ENCODE data around the gene ARHGAP22.
A peak's percentile ranks its signal among the peaks of the same experiment; 100 is the strongest.

Gene ARHGAP22, protein sequence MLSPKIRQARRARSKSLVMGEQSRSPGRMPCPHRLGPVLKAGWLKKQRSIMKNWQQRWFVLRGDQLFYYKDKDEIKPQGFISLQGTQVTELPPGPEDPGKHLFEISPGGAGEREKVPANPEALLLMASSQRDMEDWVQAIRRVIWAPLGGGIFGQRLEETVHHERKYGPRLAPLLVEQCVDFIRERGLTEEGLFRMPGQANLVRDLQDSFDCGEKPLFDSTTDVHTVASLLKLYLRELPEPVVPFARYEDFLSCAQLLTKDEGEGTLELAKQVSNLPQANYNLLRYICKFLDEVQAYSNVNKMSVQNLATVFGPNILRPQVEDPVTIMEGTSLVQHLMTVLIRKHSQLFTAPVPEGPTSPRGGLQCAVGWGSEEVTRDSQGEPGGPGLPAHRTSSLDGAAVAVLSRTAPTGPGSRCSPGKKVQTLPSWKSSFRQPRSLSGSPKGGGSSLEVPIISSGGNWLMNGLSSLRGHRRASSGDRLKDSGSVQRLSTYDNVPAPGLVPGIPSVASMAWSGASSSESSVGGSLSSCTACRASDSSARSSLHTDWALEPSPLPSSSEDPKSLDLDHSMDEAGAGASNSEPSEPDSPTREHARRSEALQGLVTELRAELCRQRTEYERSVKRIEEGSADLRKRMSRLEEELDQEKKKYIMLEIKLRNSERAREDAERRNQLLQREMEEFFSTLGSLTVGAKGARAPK

DNA sequence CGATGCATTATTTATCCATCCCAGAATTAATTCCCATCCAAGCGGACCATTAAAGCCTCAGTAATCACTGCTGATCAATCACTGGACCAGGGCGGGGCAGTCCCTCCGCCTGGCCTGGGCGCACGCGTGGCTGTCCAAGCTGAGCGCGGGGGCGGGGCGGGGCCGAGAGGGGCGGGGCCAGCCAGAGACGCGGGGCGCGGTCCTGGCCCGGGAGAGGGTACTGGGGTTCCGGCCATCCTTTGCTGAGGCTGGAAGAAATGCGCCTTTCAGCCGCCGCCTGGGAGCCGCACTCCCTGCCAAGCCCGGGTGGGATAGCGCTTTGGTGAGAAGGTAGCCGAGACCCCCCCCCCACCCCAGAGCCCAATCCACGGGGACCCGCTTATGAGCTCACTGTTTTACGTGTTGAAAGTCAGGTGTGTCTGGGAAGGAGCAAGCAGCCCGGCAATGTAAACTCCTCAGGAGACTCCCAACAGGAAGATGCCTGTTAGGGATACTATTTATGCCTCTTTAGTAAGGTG is at the start of gene ARHGAP22:
Gene ARHGAP22, minus strand, starts transcription at position 83 of the 518 bp plus-strand sequence. CDS start 277 bp downstream, outside the sequence.
- Histone ChIP-seq H3K36me3 (no peaks in the 10 kb centered on the region), H3K27ac (peak within 1 kb of the TSS; percentile 29 to 93 (median 91)), H3K4me3 (peak within 1 kb of the TSS in 3 of 10 experiments; percentile 10 to 37 (median 36); a peak in 2 of 20 replicates), H3K9me3 (replicated peaks in 1 of 11) (no peaks in the 10 kb centered on the region), H3K4me1 (peaks cover 21 to 86% (median 68%) of the 10 kb centered on the region in 10 experiments), H3K4me2 (peak within 1 kb of the TSS in 10 of 11 experiments; percentile 70 to 96 (median 90); a peak in 20 of 22 replicates), H3K27me3 (peaks cover 0 to 17% (median 0%) of the 10 kb centered on the region in 11 experiments; a peak in 8 of 22 replicates), H4K20me1 (no peaks in the 10 kb centered on the region), H3K9ac (peak within 1 kb of the TSS in 10 of 11 experiments; percentile 1 to 82 (median 76); a peak in 11 of 22 replicates)
- no peak for TF ChIP-seq Cebpa-rat (IDR thresholded peaks at IDR 0.05)

DNA sequence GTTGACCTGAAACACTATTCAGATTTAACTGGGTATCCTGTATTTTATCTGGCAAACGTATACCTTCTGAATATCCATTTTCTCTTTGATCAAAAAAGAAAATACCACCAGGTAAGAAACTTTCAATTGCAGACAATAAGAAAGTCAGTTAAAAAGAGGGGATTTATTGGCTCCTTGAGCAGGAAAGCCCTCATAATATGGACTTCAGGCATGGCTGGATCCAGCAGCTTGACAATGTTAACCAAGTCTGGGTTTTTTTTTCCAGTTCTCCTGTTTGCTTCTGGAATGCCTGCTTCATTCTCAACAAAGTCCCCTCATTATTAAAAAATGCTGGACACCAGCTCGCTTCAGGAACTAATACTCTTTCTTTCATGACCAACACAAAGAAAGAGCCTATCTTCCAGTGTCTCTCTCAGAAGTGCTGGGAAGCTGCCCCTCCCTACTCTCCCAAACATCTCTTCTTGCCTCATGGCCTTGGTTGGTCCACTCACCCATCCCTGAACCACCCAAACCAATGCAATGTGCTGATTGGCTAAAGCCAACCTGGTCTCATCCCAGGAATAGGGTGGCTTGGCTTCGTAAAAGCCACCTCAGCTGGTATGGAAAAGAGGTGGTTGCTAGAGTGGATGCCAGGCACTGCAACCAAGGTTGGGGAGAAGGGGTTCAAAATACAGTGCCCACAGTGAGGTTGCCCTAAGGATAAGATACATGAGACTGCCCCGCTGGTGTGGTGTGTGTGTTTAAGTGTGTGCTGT is 49.2 kb upstream of the ARHGAP22 start:
- peaks cover 28 to 74% (median 55%) of the 10 kb centered on the region in 10 experiments for H3K4me1 ChIP-seq

DNA sequence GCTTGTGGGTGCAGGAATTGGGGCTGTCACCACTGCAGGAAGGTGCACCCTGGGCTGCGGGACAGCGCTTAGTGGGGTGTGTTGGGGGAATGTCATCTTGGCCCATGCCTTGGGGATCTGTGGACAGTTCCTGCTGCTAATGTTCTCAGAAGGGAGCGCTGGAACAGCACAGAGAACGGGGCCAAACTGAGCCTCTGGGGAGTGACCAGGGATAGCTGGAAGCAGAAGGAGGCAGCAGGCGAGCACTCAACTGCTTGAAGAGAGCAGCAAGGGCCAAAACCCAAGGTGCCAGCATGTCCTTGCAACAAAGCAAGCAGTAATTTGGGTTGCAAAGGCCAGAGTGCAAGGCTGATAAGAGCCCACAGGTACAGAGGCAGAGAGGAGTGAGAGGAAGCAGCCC is 48.5 kb upstream of the ARHGAP22 start:
- Histone ChIP-seq H3K4me2 (peak overlapping the region in 7 of 11 experiments; percentile 8 to 98 (median 78); a peak in 11 of 22 replicates), H3K9me3 (replicated peaks in 1 of 11) (0 out of 22 replicates have a peak, but pooled peaks cover 0 to 4% (median 0%) of the 10 kb centered on the region in 11 experiments), H3K4me1 (peaks cover 28 to 82% (median 59%) of the 10 kb centered on the region in 10 experiments), H3K27ac (no peak overlapping the region), H3K4me3 (no peak overlapping the region), H4K20me1 (peaks cover 0 to 10% (median 0%) of the 10 kb centered on the region in 11 experiments; a peak in 1 of 22 replicates), H3K36me3 (peaks cover 0 to 8% (median 0%) of the 10 kb centered on the region in 11 experiments; a peak in 2 of 22 replicates), H3K9ac (no peak overlapping the region), H3K27me3 (peaks cover 0 to 46% (median 34%) of the 10 kb centered on the region in 11 experiments; a peak in 17 of 22 replicates)
- TF ChIP-seq Cebpa-rat (IDR thresholded peaks at IDR 0.05) = no peak

More for the DNA sequence above, 49.2 kb upstream of the ARHGAP22 start:
- Histone ChIP-seq H3K27ac (peak overlapping the region in 1 of 11 experiments; percentile 22; a peak in 3 of 22 replicates), H3K9ac (no peak overlapping the region; a peak in 1 of 22 replicates), H3K4me2 (peak overlapping the region in 6 of 11 experiments; percentile 44 to 98 (median 76); a peak in 12 of 22 replicates), H4K20me1 (peaks cover 0 to 10% (median 0%) of the 10 kb centered on the region in 11 experiments; a peak in 2 of 22 replicates), H3K27me3 (peaks cover 0 to 46% (median 34%) of the 10 kb centered on the region in 11 experiments; a peak in 17 of 22 replicates), H3K36me3 (0 out of 22 replicates have a peak, but pooled peaks cover 0 to 1% (median 0%) of the 10 kb centered on the region in 11 experiments), H3K4me3 (peak overlapping the region in 2 of 10 experiments; percentile 32 to 33; a peak in 3 of 20 replicates), H3K9me3 (replicated peaks in 1 of 11) (0 out of 22 replicates have a peak, but pooled peaks cover 0 to 4% (median 0%) of the 10 kb centered on the region in 11 experiments)
- no peak for TF ChIP-seq Cebpa-rat (IDR thresholded peaks at IDR 0.05)

DNA sequence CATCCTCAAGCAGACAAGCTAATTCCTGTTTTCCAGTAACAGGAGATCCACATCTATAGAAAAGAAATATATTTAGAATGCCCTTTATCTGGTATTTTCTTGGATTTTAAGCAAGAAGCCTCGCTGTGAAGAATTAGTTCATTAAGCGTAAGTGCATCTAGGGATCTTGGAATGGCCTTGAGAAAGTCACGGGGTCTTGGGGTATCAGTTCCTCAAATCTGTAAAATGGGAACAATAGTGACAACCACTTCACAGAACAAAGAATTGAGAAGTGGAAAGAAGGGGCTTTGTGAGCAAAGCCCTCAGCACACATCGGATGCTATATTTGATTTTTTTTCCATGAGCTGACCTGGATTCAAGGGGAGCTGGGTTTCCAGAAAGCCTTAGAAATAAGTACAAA is 47.5 kb upstream of the ARHGAP22 start:
- Histone ChIP-seq H3K36me3 (peaks cover 0 to 13% (median 0%) of the 10 kb centered on the region in 11 experiments; a peak in 3 of 22 replicates), H3K27me3 (peaks cover 0 to 46% (median 34%) of the 10 kb centered on the region in 11 experiments; a peak in 17 of 22 replicates), H3K4me2 (peak overlapping the region; percentile 63 to 98 (median 78)), H3K9me3 (replicated peaks in 1 of 11) (0 out of 22 replicates have a peak, but pooled peaks cover 0 to 4% (median 0%) of the 10 kb centered on the region in 11 experiments), H4K20me1 (peaks cover 0 to 10% (median 0%) of the 10 kb centered on the region in 11 experiments; a peak in 1 of 22 replicates), H3K9ac (peak overlapping the region in 4 of 11 experiments; percentile 10 to 68 (median 18); a peak in 3 of 22 replicates), H3K27ac (peak overlapping the region in 3 of 11 experiments; percentile 25 to 53 (median 28); a peak in 2 of 22 replicates), H3K4me1 (peaks cover 28 to 89% (median 65%) of the 10 kb centered on the region in 10 experiments), H3K4me3 (peak overlapping the region in 4 of 10 experiments; percentile 9 to 44 (median 34); a peak in 5 of 20 replicates)
- no peak for TF ChIP-seq Cebpa-rat (IDR thresholded peaks at IDR 0.05)

DNA sequence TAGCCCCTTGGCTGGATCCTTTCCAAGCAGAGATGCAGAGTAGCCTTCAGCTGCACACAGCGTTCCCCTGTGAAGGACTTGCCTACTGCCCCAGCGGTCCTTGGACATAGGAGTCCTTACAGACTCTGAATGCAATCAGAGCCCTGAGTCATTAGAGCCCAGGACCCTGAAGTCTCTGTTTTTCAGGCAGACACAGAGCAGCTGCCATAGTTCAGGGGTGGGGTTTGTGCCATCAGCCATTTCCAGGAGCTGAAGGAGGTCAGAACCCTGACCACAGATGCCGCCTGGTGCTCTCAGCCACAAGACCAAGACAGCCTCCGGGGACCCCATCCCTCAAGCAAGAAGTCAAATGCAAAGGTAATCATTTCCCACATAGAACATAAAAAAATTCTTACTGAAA is 47.0 kb upstream of the ARHGAP22 start:
- peaks cover 0 to 46% (median 33%) of the 10 kb centered on the region in 11 experiments; a peak in 17 of 22 replicates for H3K27me3 ChIP-seq
- peak overlapping the region; percentile 63 to 98 (median 78) for H3K4me2 ChIP-seq
- H3K9ac ChIP-seq = peak overlapping the region in 8 of 11 experiments; percentile 5 to 68 (median 18); a peak in 8 of 22 replicates
- H3K4me1 ChIP-seq = peaks cover 26 to 85% (median 63%) of the 10 kb centered on the region in 10 experiments
- TF ChIP-seq Cebpa-rat (IDR thresholded peaks at IDR 0.05) = no peak
- peak overlapping the region in 4 of 10 experiments; percentile 9 to 44 (median 34); a peak in 5 of 20 replicates for H3K4me3 ChIP-seq
- H3K36me3 ChIP-seq = peaks cover 0 to 18% (median 0%) of the 10 kb centered on the region in 11 experiments; a peak in 4 of 22 replicates
- peak overlapping the region in 6 of 11 experiments; percentile 20 to 62 (median 34); a peak in 9 of 22 replicates for H3K27ac ChIP-seq
- H4K20me1 ChIP-seq = peaks cover 0 to 10% (median 0%) of the 10 kb centered on the region in 11 experiments; a peak in 1 of 22 replicates
- 0 out of 22 replicates have a peak, but pooled peaks cover 0 to 4% (median 0%) of the 10 kb centered on the region in 11 experiments for H3K9me3 ChIP-seq (replicated peaks in 1 of 11)

DNA sequence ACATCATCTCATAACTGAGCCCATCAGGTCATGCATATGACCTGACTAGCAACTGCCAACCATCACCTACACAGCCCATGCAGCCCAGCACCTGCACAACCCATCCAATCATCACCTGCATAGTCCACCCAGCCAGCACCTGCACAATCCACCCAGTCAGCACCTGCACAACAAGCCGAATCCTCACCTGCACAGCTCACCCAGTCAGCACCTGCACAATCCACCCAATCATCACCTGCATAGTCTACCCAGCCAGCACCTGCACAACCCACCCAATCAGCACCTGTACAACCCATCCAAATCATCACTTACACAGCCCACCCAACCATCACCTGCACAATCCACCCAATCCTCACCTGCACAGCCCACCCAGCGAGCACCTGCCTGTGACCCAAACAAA is 46.4 kb upstream of the ARHGAP22 start:
- peaks cover 0 to 46% (median 33%) of the 10 kb centered on the region in 11 experiments; a peak in 17 of 22 replicates for H3K27me3 ChIP-seq
- peaks cover 0 to 10% (median 0%) of the 10 kb centered on the region in 11 experiments; a peak in 1 of 22 replicates for H4K20me1 ChIP-seq
- peaks cover 21 to 80% (median 58%) of the 10 kb centered on the region in 10 experiments for H3K4me1 ChIP-seq
- no peak for TF ChIP-seq Cebpa-rat (IDR thresholded peaks at IDR 0.05)
- H3K9ac ChIP-seq = peak overlapping the region in 6 of 11 experiments; percentile 5 to 68 (median 18); a peak in 5 of 22 replicates
- H3K9me3 ChIP-seq (replicated peaks in 1 of 11) = 0 out of 22 replicates have a peak, but pooled peaks cover 0 to 4% (median 0%) of the 10 kb centered on the region in 11 experiments
- peak overlapping the region in 3 of 11 experiments; percentile 28 to 62 (median 53); a peak in 6 of 22 replicates for H3K27ac ChIP-seq
- peak overlapping the region; percentile 63 to 98 (median 78) for H3K4me2 ChIP-seq
- H3K36me3 ChIP-seq = peaks cover 0 to 19% (median 0%) of the 10 kb centered on the region in 11 experiments; a peak in 4 of 22 replicates
- peak overlapping the region in 3 of 10 experiments; percentile 27 to 44 (median 40); a peak in 5 of 20 replicates for H3K4me3 ChIP-seq
